NCI-H2107 treated with DMSO at 0.1 percent for 48 hours (cell line): ENCODE data around the gene DMRTB1.
A peak's percentile ranks its signal among the peaks of the same experiment; 100 is the strongest.

Experiments
- DNase-seq: peaks from one replicate; lab custom pipeline; 2025; ENCODE audit not compliant: unreplicated experiment; lab: John Stamatoyannopoulos, UW

Gene DMRTB1

GRCh38 chr1:53462769-53463501 lies 3.7 kb downstream of the DMRTB1 start:
- no peak for DNase-seq

DNA sequence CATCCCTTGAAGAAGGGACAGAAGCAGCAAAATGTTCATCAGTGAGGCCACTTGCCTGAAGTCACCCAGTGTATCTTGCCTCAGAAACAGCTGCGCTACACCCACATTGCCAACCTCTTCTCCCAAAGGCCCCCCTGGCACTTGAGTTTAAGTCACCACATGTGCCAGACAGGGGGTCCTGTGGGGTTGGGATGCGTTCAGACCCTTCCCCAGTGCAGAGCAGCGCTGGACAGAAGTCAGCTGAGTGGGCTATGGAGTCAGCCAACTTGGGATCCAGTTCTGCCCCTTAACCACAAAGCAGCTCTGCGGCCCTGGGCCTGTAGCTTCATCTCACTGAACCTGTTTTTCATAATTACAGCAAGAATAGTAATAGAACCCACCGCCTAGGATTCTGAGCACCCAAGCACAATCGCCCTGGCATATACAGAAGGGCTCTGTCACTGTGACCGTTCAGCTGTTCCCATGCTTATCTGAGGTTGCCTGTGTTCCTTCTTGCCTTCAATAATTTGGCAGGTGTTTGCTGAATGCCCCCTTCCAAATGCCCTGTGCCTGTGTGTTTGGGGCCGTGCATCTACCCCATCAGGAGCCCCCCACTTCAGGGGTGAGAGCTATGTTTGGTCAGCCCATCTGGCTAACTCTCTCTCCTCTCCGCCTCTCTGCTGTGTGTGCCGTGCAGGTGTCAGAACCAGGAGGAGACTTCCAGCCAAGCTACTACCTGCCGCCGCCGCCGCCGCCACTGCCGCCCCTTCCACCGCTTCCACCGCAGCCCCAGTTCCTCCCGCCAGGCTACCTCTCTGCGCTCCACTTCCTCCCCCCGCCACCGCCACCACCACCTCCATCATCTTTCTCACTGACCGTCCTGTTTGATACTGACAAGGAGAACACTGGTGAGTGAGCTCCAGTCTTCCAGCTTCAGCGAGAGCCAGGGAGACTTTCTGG lies 5.0 kb downstream of the DMRTB1 start:
- DNase-seq, result no peak

DNA sequence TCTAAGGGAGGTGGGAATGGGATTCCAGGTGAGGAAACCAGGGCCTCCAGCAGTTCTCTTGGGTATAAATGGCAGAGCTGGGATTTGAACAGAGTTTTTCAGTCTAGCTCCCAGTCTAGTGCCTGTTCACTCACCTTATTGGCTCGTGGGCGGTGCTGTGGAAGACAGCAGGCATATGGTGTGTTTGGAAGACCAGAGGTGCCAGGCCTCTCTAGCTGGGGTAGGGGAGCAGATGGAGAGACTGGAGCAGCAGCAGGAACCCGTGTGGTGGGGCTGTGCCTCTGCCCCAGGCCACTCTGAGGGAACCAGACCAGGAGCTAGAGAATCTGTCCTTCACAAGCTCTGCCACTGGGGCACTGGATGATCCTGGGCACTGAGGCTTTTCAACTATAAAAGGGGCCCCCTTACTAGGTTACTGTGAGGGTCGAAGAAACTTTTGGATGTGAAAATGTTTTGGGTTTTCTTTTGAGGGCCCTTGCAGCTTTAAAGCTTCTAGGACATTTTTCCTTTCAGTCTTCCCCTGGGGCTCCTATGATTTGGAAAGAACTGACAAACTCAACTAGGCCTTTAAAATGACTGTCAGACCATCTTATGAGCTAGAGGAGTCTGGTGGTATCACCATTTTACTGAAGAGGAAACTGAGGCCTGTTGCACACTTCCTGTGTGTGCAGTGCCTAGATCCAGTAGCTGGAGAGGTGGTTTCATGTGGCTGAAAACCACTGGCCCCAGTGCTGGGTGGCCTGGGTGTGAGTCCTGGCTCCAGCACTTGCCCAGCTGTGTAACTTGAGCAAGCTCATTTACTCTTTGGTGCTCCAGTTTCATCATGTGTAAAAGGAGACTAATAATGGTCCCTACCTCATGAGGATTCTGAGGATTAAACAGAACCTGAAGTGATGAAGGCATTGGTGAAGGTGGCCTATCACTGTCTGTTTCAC lies 6.1 kb downstream of the DMRTB1 start:
- no peak for DNase-seq

GRCh38 chr1:53467391-53467790 lies 8.2 kb downstream of the DMRTB1 start:
- DNase-seq, result no peak

DNA sequence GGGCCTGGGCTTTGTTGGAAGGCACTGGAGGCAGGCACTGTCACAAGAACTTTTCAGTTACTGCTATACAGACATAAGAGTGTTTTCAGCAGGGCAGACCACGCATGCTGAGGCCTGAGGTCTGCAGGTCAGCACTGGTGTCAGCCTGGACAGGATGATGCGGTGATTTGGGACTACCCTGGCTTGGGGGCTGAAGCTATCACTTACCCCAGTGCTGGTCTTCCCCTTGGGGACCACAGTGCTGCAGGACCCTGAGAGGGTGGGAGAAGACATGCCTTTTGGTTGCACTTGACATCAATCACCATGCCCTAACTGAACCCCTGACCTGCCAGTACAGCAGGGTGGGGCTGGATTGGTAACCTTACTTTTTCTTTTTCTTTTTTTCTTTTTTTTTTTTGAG lies 9.2 kb downstream of the DMRTB1 start:
- DNase-seq, result no peak

GRCh38 chr1:53469373-53469772 lies 10.2 kb downstream of the DMRTB1 start:
- no peak for DNase-seq

GRCh38 chr1:53470155-53470554 lies 11.0 kb downstream of the DMRTB1 start:
- peak; percentile 8 for DNase-seq

DNA sequence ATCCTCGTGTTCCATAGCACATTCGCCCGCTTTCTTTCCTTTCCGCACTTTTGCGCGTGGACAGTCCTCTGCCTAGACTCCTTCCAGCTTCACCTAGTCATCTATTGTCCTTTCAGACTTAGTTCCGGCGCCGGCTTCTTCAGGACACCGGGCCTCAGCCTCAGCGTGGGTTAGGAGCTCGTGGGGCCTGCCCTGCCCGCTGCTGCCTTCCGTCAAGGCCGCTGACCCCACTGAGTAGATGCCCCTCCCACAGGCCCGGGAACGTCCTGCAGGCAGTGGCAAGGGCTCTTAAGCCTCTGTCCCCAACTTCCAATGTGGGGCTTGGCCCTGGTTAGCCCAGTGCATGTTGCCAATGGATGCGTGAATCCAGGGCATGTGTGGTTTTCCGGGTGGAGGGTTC lies 11.4 kb downstream of the DMRTB1 start:
- no peak for DNase-seq

- no peak for DNase-seq
Measured at GRCh38 chr1:53471000-53471399, 11.8 kb downstream of the DMRTB1 start.

- DNase-seq, result no peak
Measured at GRCh38 chr1:53473463-53473862, 14.3 kb downstream of the DMRTB1 start.

GRCh38 chr1:53475664-53476063 lies 16.5 kb downstream of the DMRTB1 start:
- no peak for DNase-seq

GRCh38 chr1:53476579-53476978 lies 17.4 kb downstream of the DMRTB1 start:
- no peak for DNase-seq

DNA sequence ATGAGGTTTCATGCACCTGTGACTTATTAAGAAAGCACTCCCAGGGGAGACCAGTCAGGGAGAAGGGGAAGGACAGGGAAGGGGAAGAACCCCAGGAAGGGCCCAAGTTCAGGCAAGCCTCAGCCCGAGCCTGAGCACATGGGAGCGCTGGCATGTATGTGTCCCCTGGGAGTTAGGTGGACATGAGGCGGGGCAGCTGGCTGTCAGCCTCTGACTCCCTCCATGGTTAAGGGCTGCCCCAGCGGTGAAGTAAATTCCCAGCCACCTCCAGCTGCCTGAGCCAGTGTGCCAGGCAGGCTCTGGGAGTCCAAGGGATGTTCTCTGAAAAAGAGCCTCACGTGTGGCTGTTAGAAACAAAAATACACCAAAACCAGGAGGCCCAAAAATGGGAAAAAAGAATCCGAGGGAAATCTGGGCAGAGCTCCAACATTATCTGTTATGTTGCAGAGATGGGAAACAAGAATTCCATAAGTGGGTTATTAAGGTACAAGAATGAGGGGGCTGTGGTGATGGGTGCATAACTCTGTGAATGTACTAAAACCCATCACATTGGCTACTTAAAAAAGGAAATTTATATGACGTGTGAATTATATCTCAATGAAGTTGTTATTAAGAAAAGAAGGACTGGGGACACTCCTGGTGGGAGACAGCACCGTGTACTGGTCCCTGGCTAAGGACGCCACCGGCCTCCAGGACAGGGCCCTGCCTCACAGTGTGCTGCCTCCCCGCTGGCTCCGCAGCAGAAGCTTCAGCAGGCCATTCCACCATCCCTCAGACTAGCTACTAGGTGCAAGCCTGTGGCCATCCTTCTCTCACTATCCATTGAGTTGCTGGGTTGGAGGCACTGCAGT lies 18.7 kb downstream of the DMRTB1 start:
- DNase-seq, result no peak

DNA sequence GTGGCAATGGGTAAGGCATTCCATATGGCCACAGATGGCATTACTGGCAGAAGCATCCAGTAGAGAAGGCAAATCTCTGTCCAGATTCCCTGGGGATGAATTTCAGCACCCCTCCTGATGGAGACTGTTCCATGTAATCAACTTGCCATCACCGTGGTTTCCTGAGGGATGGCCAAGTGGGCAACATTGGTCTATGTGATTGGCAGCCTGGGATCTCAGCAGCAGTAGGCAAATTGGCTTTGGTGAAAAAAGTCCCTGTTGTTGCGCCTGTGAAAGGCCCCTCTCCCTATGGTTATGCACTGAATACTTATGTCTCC lies 19.3 kb downstream of the DMRTB1 start:
- DNase-seq, result no peak

DNA sequence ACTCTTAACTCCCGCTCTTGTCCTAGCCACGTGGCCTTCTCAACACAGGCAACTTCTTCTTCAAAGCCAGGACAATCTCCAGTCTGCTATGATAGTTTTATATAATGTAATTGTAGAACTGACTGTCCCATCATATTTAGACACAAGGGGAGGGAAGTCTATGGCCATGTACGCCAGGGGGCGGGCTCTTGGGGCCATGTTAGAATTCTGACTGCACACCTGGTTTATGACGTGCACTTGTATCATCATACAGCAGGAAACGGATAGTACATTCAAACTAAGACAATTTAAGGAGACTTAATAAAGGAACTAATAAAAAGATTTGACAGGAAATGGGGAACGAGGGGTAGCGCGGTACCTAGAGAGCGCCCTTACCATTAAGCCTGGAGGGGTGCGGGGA lies 21.5 kb downstream of the DMRTB1 start:
- DNase-seq, result no peak

- DNase-seq, result no peak
Measured at GRCh38 chr1:53481456-53481855, 22.3 kb downstream of the DMRTB1 start.

GRCh38 chr1:53482441-53483153 lies 23.4 kb downstream of the DMRTB1 start:
- DNase-seq, result no peak

DNA sequence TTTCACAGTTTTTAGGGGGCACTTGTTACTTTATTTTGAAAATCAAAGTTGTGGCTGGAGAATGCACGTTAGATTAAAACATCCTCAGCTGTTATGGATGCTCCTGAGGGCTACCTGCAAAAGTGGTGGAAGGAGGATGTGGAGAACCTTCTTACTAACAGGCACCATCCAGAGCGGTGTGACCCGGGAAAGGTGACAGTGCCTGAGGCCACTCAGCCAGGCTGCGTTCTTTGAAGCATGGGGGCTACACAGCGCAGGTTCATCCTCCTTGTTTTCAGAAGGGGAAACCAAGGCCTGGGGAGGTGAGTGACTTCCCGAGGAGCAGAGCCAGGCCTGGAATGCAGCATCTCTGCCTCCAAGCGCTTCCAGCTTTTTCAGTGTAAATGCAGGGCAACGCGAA lies 24.0 kb downstream of the DMRTB1 start:
- DNase-seq, result no peak

- no peak for DNase-seq
Measured at GRCh38 chr1:53483656-53484055, 24.5 kb downstream of the DMRTB1 start.
